GM12878 (cell line): ENCODE measurements around the gene GPC6. TPM values are rescaled to one million over a fixed set of nuclear protein-coding genes. Genes with fewer than 3 reads are reported as not detected.

Experiments
- ATAC-seq: fragments of 200-7000 bp; cut with Tn5 transposase; 3 replicates; pipeline ENCODE4 v1.9.1; 2020; ENCODE audit warnings: mild to moderate bottlenecking, moderate library complexity
- BruUV-seq: library from RNA; stranded (reverse); fragments of 400-500 nt; replicated peaks from 2 replicates; lab custom pipeline; 2021; lab: Mats Ljungman, UMichigan
- CTCF ChIA-PET: fragments of 300-600 bp; sonication (Branson Sonifier 250); formaldehyde crosslinking; extraction: SDS; loops from one replicate; lab custom pipeline; 2021; ENCODE audit warnings: inconsistent platforms; lab: Yijun Ruan, JAX
- POLR2A ChIA-PET: fragments of 350-600 bp; formaldehyde crosslinking; extraction: SDS; loops from one replicate; lab custom pipeline; 2021; ENCODE audit warnings: inconsistent platforms; lab: Charles Lee
- RAD21 ChIA-PET: fragments of 300-600 bp; sonication (Branson Sonifier 250); formaldehyde crosslinking; loops from one replicate; lab custom pipeline; 2023; ENCODE audit warnings: antibody characterized with exemption; ENCODE audit not compliant: unreplicated experiment; lab: Charles Lee
- SMC1A ChIA-PET: fragments of 300-600 bp; sonication (Branson Sonifier 250); formaldehyde crosslinking; loops from one replicate; lab custom pipeline; 2023; ENCODE audit not compliant: unreplicated experiment, uncharacterized antibody; lab: Charles Lee
- DNase-seq: peaks from one replicate; pipeline ENCODE4 v3.0.0-alpha.2; 2011; ENCODE audit warnings: low read depth, low spot score
- FAIRE-seq: peaks from 3 replicates; lab custom pipeline; 2011; peaks lifted over from hg19 to GRCh38; lab: Jason Lieb, UNC
- H2AFZ ChIP-seq: 2 replicates; pipeline ENCODE4 v1.6.0; 2011; ENCODE audit warnings: low read depth, low read length, control low read depth; ENCODE audit not compliant: control insufficient read depth
- H3K27ac ChIP-seq: 2 replicates; pipeline ENCODE4 v1.5.1; 2011; ENCODE audit warnings: control low read depth; ENCODE audit not compliant: control insufficient read depth, insufficient read depth
- H3K27me3 ChIP-seq, 2 experiments: replicated peaks in 1 of 2; 2 replicates each; pipeline versions ENCODE4 v1.6.0 to v1.6.1; 2011; ENCODE audit warnings: low read length in 1 of 2; ENCODE audit not compliant: control insufficient read depth in 2 of 2, insufficient read depth in 2 of 2
- H3K36me3 ChIP-seq, 2 experiments: 2 replicates each; pipeline ENCODE4 v1.5.1; 2011; ENCODE audit warnings: low read length in 1 of 2; ENCODE audit not compliant: control insufficient read depth in 2 of 2, insufficient read depth in 2 of 2
- H3K4me1 ChIP-seq: 2 replicates; pipeline ENCODE4 v1.6.1; 2011; ENCODE audit warnings: mild to moderate bottlenecking, low read length, moderate library complexity, mixed read lengths; ENCODE audit not compliant: control insufficient read depth, insufficient read depth
- H3K4me2 ChIP-seq: 2 replicates; pipeline ENCODE4 v1.6.0; 2011; ENCODE audit warnings: control low read depth; ENCODE audit not compliant: control insufficient read depth, insufficient read depth
- H3K4me3 ChIP-seq: fragments of 200-600 bp; sonication (generic); 2 replicates; pipeline ENCODE4 v1.5.1; 2016
- H3K79me2 ChIP-seq: 2 replicates; pipeline ENCODE4 v1.6.0; 2011; ENCODE audit warnings: low read length; ENCODE audit not compliant: control insufficient read depth, insufficient read depth
- H3K9ac ChIP-seq: 2 replicates; pipeline ENCODE4 v1.8.0; 2011; ENCODE audit warnings: low read length, control low read depth, mixed read lengths; ENCODE audit not compliant: control insufficient read depth, insufficient read depth
- H3K9me3 ChIP-seq: replicated peaks from 3 replicates; pipeline ENCODE4 v1.5.1; 2011; ENCODE audit warnings: mild to moderate bottlenecking, low read length; ENCODE audit not compliant: control insufficient read depth, insufficient read depth
- H4K20me1 ChIP-seq: 2 replicates; pipeline ENCODE4 v1.6.0; 2011; ENCODE audit not compliant: control insufficient read depth, insufficient read depth
- ATF3 ChIP-seq: IDR thresholded peaks from 2 replicates; pipeline ENCODE4 v1.6.1; 2011; ENCODE audit warnings: low read depth, mild to moderate bottlenecking, low read length, moderate library complexity, borderline replicate concordance; ENCODE audit errors: extremely low read depth
- ATF7 ChIP-seq: fragments of 450-650 bp; IDR thresholded peaks from 2 replicates; pipeline ENCODE4 v1.6.1; 2016; ENCODE audit warnings: low read depth, mild to moderate bottlenecking
- BRCA1 ChIP-seq: IDR thresholded peaks from 2 replicates; pipeline ENCODE4 v1.6.1; 2011; ENCODE audit warnings: low read depth, low read length, improper control_type of control experiment
- IKZF2 ChIP-seq, 2 experiments: fragments of 450-650 bp; IDR thresholded peaks; 2 replicates each; pipeline ENCODE4 v1.6.1; 2017; ENCODE audit warnings: mild to moderate bottlenecking in 2 of 2, moderate library complexity in 2 of 2
- IRF5 ChIP-seq: fragments of 450-650 bp; IDR thresholded peaks from 2 replicates; pipeline ENCODE4 v1.6.1; 2017; ENCODE audit warnings: borderline replicate concordance
- JUND ChIP-seq: IDR thresholded peaks from 2 replicates; pipeline ENCODE4 v1.6.1; 2012; ENCODE audit warnings: low read depth, mild to moderate bottlenecking, low read length, improper control_type of control experiment, moderate library complexity
- NFXL1 ChIP-seq: fragments of 450-650 bp; IDR thresholded peaks from 2 replicates; pipeline ENCODE4 v1.6.1; 2017; ENCODE audit warnings: antibody characterized with exemption, mild to moderate bottlenecking, borderline replicate concordance
- NR2F1 ChIP-seq: fragments of 450-650 bp; conservative IDR thresholded peaks from 2 replicates; pipeline ENCODE4 v1.6.1; 2017; ENCODE audit warnings: mild to moderate bottlenecking
- SMARCA5 ChIP-seq: fragments of 450-650 bp; IDR thresholded peaks from 2 replicates; pipeline ENCODE4 v1.6.1; 2017; ENCODE audit warnings: mild to moderate bottlenecking
- SUPT20H ChIP-seq: IDR thresholded peaks from 2 replicates; pipeline ENCODE4 v1.6.1; 2011; ENCODE audit warnings: low read depth, mild to moderate bottlenecking, low read length, moderate library complexity, borderline replicate concordance; ENCODE audit not compliant: control insufficient read depth
- TCF3 ChIP-seq: IDR thresholded peaks from 2 replicates; pipeline ENCODE4 v1.6.1; 2012; ENCODE audit warnings: low read depth, mild to moderate bottlenecking, low read length, borderline replicate concordance; ENCODE audit not compliant: insufficient read depth
- ZBED1 ChIP-seq: IDR thresholded peaks from 2 replicates; pipeline ENCODE4 v1.6.1; 2016; ENCODE audit warnings: borderline replicate concordance
- ZNF207 ChIP-seq: fragments of 450-650 bp; IDR thresholded peaks from 2 replicates; pipeline ENCODE4 v1.6.1; 2014; ENCODE audit warnings: antibody characterized with exemption, mild to moderate bottlenecking, borderline replicate concordance
- WGBS: methylation state at CpG from one replicate; pipeline ENCODE4 v1.1.6; 2016; ENCODE audit warnings: low lambda C conversion rate; ENCODE audit not compliant: insufficient replicate concordance, insufficient coverage; ENCODE audit errors: missing lambda C conversion rate; 5-methylcytosine and 5-hydroxymethylcytosine counted together
- in situ Hi-C: fragments of 300-500 bp; cut with MboI; formaldehyde crosslinking; loops from 9 replicates; pipeline ENCODE4 v1.14.3; 2018; ENCODE audit warnings: mixed read lengths
- intact Hi-C: fragments of 100-400 bp; cut with micrococcal nuclease; formaldehyde crosslinking; loops from one replicate; pipeline ENCODE4 v1.14.2; 2022; ENCODE audit not compliant: unreplicated experiment
- polyA plus RNA-seq, 11 experiments: library from polyadenylated mRNA; depleted of rRNA in 4 of 11; unstranded in 6 of 11; stranded (reverse) in 5 of 11; fragments of >200 nt; fragmentation: Nextera tagmentation in 4 of 11; fragmentation: Illumina TruSeq in 1 of 11; extraction: Ambion mirVana in 4 of 11; extraction: Trizol in 1 of 11; gene quantifications; 1 replicate in 1 of 11; 2 replicates in 10 of 11; pipeline versions ENCODE4 v1.2.1 to v1.2.3, GENCODE V29; 2011 to 2016; ENCODE audit warnings: inconsistent platforms in 2 of 11, missing spikeins in 2 of 11, low read depth in 1 of 11
- total RNA-seq, 4 experiments: library from RNA; depleted of rRNA in 3 of 4; stranded (reverse); fragments of >200 nt in 3 of 4; fragmentation: Illumina TruSeq in 1 of 4; extraction: Trizol in 1 of 4; gene quantifications; 2 replicates each; pipeline versions ENCODE4 v1.2.1 to v1.2.3, GENCODE V29; 2013 to 2021
- TF ChIP-seq, protein P1 (sequence below): fragments of 450-650 bp; conservative IDR thresholded peaks from 2 replicates; pipeline ENCODE4 v1.6.1; 2017; ENCODE audit warnings: mild to moderate bottlenecking, moderate library complexity
- TF ChIP-seq, protein P2 (sequence below): fragments of 450-650 bp; IDR thresholded peaks from 2 replicates; pipeline ENCODE4 v1.6.1; 2017; ENCODE audit warnings: antibody characterized with exemption, mild to moderate bottlenecking, moderate library complexity
- TF ChIP-seq, protein P3 (sequence below): IDR thresholded peaks from 2 replicates; pipeline ENCODE4 v1.6.1; 2011; ENCODE audit warnings: low read depth, low read length, improper control_type of control experiment, borderline replicate concordance

GPC6 gene
- total and polyA plus RNA-seq, 10 of the 15 experiments (the other 5 are each of a cell fraction or from before 2014, with no cell fraction given), result 0.03 to 0.04 (median 0.03) TPM; not detected in 7

DNA sequence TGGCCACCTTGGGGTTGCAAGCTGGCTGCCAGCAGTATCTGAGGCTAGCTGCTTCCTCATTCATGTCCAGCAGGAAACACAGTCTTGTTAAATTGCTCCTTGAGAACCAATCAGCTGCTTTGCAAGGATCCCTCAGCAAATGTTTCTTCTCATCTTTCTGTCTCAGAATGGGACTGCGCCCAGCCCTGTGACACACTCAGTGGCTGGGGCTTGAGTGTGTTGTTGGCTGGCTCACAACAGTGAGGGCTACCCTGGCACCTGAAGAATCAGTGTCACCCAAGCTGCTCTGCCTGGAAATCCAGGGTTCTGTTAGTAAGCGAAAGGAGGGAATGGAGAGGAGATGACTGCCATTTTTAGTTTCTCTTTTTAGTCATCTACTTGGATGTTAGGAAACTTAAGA is 935.7 kb downstream of the GPC6 start (continued):
- TF ChIP-seq, protein P1, sequence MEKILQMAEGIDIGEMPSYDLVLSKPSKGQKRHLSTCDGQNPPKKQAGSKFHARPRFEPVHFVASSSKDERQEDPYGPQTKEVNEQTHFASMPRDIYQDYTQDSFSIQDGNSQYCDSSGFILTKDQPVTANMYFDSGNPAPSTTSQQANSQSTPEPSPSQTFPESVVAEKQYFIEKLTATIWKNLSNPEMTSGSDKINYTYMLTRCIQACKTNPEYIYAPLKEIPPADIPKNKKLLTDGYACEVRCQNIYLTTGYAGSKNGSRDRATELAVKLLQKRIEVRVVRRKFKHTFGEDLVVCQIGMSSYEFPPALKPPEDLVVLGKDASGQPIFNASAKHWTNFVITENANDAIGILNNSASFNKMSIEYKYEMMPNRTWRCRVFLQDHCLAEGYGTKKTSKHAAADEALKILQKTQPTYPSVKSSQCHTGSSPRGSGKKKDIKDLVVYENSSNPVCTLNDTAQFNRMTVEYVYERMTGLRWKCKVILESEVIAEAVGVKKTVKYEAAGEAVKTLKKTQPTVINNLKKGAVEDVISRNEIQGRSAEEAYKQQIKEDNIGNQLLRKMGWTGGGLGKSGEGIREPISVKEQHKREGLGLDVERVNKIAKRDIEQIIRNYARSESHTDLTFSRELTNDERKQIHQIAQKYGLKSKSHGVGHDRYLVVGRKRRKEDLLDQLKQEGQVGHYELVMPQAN, result no peak
- TF ChIP-seq ZBED1 (no peak), BRCA1 (no peak), IKZF2 (IDR thresholded peaks at IDR 0.05) (no peak), SMARCA5 (no peak), TCF3 (no peak), SUPT20H (no peak), NR2F1 (no peak)
- TF ChIP-seq, protein P2, sequence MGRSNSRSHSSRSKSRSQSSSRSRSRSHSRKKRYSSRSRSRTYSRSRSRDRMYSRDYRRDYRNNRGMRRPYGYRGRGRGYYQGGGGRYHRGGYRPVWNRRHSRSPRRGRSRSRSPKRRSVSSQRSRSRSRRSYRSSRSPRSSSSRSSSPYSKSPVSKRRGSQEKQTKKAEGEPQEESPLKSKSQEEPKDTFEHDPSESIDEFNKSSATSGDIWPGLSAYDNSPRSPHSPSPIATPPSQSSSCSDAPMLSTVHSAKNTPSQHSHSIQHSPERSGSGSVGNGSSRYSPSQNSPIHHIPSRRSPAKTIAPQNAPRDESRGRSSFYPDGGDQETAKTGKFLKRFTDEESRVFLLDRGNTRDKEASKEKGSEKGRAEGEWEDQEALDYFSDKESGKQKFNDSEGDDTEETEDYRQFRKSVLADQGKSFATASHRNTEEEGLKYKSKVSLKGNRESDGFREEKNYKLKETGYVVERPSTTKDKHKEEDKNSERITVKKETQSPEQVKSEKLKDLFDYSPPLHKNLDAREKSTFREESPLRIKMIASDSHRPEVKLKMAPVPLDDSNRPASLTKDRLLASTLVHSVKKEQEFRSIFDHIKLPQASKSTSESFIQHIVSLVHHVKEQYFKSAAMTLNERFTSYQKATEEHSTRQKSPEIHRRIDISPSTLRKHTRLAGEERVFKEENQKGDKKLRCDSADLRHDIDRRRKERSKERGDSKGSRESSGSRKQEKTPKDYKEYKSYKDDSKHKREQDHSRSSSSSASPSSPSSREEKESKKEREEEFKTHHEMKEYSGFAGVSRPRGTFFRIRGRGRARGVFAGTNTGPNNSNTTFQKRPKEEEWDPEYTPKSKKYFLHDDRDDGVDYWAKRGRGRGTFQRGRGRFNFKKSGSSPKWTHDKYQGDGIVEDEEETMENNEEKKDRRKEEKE, result no peak

DNA sequence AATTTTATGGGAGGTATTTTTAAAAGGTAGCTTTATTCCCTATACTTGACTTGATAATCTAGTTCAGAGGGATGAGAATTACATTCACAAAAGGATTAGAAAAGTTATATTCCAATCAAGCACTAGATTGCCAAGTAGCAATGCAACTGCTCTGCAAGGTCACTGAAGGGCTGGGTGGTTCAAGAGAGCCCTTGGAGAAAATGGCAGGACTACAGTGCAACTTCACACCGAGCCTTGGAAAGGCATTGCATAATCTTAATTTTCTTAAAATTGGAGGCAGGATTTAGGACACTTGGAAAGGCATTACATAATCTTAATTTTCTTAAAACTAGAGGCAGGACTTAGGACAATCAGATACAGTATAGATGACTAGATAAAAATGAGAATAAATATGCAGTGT is 936.9 kb downstream of the GPC6 start:
- intact Hi-C loops, result no loop called here
- TF ChIP-seq, protein P3, sequence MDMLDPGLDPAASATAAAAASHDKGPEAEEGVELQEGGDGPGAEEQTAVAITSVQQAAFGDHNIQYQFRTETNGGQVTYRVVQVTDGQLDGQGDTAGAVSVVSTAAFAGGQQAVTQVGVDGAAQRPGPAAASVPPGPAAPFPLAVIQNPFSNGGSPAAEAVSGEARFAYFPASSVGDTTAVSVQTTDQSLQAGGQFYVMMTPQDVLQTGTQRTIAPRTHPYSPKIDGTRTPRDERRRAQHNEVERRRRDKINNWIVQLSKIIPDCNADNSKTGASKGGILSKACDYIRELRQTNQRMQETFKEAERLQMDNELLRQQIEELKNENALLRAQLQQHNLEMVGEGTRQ, result no peak
- TF ChIP-seq NFXL1 (no peak), IRF5 (no peak), ATF7 (no peak), ZNF207 (no peak), JUND (no peak), ATF3 (no peak)

More for the DNA sequence above, 936.9 kb downstream of the GPC6 start:
- no peaks in the 10 kb centered on the region for H3K4me1 ChIP-seq
- H3K36me3 ChIP-seq, result no peaks in the 10 kb centered on the region
- H4K20me1 ChIP-seq, result no peaks in the 10 kb centered on the region
- no peak overlapping the region for H3K9ac ChIP-seq
- RAD21 ChIA-PET, result no interaction called here
- POLR2A ChIA-PET, result no interaction called here
- in situ Hi-C loops, result no loop called here
- no peak overlapping the region for H3K4me2 ChIP-seq
- H2AFZ ChIP-seq, result no peak overlapping the region
- H3K9me3 ChIP-seq, result no peaks in the 10 kb centered on the region
- no peak overlapping the region for H3K27ac ChIP-seq
- no peak overlapping the region for H3K4me3 ChIP-seq
- WGBS, result 0% methylated on average over 1 of the region's 1 CpG
- SMC1A ChIA-PET, result no interaction called here
- ATAC-seq (no peak), FAIRE-seq (no peak), DNase-seq (no peak)
- no TSS peak for BruUV-seq
- H3K27me3 ChIP-seq, result no peaks in the 10 kb centered on the region
- CTCF ChIA-PET, result no interaction called here
- H3K79me2 ChIP-seq, result no peaks in the 10 kb centered on the region
